Measurements from ENCODE around the gene DELE1.
"Not testable (repeated sequence)": the region's sequence is repeated elsewhere in the genome, so short reads cannot be mapped to it uniquely, and the experiment has no call there.

DELE1 gene

GRCh38 chr5:141889282-141889871 lies 34.3 kb upstream of the DELE1 start:
- no peak for DNase-seq

- DNase-seq = not testable (repeated sequence)
Measured at GRCh38 chr5:141890429-141890828, 33.2 kb upstream of the DELE1 start.

- DNase-seq = no peak
Measured at GRCh38 chr5:141897425-141897824, 26.2 kb upstream of the DELE1 start.

- DNase-seq = no peak
Measured at GRCh38 chr5:141898448-141899049, 25.1 kb upstream of the DELE1 start.

GRCh38 chr5:141902015-141902814 lies 21.5 kb upstream of the DELE1 start:
- no peak for DNase-seq

GRCh38 chr5:141903261-141903660 lies 20.4 kb upstream of the DELE1 start:
- no peak for DNase-seq

- no peak for DNase-seq
Measured at GRCh38 chr5:141904551-141904950, 19.1 kb upstream of the DELE1 start.

GRCh38 chr5:141906517-141906916 lies 17.2 kb upstream of the DELE1 start:
- no peak for DNase-seq

GRCh38 chr5:141906972-141907371 lies 16.7 kb upstream of the DELE1 start:
- no peak for DNase-seq

GRCh38 chr5:141908796-141909195 lies 14.9 kb upstream of the DELE1 start:
- no peak for DNase-seq

GRCh38 chr5:141909212-141909611 lies 14.5 kb upstream of the DELE1 start:
- no peak for DNase-seq

GRCh38 chr5:141910271-141910673 lies 13.4 kb upstream of the DELE1 start:
- no peak for DNase-seq

- no peak for DNase-seq
Measured at GRCh38 chr5:141913560-141914198, 10.0 kb upstream of the DELE1 start.

- DNase-seq = no peak
Measured at GRCh38 chr5:141914199-141914743, 9.4 kb upstream of the DELE1 start.

GRCh38 chr5:141914797-141915196 lies 8.9 kb upstream of the DELE1 start:
- no peak for DNase-seq

GRCh38 chr5:141915881-141916336 lies 7.8 kb upstream of the DELE1 start:
- no peak for DNase-seq

GRCh38 chr5:141916522-141916921 lies 7.1 kb upstream of the DELE1 start:
- DNase-seq = no peak

- DNase-seq = no peak
Measured at GRCh38 chr5:141917760-141918159, 5.9 kb upstream of the DELE1 start.

- no peak for DNase-seq
Measured at GRCh38 chr5:141919218-141920119, 4.2 kb upstream of the DELE1 start.

GRCh38 chr5:141920771-141921170 lies 2.9 kb upstream of the DELE1 start:
- DNase-seq = no peak

- DNase-seq = not testable (repeated sequence)
Measured at GRCh38 chr5:141922827-141923447, 734 bp upstream of the DELE1 start.

GRCh38 chr5:141926434-141926833 lies 2.8 kb downstream of the DELE1 start:
- DNase-seq = no peak
